ENCODE measurements around the gene CSTF2T.
"Not testable (repeated sequence)": the region's sequence is repeated elsewhere in the genome, so short reads cannot be mapped to it uniquely, and the experiment has no call there.

The CSTF2T gene

DNA sequence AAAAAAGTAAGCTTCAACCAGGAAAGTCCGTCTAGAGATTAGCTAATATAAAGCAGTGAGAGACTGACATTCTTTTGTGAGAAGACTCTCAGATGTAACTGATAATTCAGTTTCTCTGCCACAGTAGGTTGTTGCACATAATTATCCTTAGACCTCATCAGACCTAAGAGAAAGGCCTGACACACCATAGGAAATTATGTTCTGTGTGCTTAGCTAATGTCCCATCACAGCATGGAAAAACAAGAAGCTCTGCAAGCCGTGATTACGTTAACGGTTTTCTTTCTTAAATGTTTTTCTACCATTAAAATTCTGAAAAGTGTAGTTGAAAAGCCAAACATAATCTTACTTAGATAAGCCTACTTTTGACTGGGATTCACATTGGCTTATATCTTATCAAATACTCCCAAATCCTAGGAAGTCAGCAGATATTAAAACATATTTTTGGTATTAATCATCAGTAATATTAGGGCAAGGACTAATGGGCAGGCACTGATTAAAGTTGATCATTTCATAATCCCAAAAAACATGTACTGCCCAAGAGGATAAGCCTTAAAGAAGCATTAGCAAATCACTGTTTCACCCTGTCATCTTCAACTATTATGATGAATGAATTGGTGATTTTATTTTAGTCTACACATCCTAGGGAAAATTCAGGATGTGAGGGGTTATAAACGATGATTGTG lies 5.2 kb downstream of the CSTF2T start:
- no peak for DNase-seq

DNA sequence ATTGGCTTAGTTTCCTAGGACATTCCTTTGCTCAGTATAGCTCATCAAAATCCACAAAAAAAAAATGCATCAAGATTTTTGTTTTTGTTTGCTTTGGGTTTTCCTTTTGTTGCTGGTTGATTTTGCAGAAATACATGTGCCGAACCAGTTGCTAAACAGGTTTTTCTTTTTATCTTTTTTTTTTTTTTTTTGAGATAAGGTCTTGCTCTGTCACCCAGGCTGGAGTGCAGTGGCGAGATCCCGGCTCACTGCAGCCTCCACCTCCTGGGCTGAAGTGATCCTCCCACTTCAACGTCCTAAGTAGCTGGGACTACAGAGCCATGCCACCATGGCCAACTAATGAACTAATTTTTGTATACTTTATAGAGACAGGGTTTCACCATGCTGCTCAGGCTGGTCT lies 8.3 kb downstream of the CSTF2T start:
- DNase-seq = no peak

DNA sequence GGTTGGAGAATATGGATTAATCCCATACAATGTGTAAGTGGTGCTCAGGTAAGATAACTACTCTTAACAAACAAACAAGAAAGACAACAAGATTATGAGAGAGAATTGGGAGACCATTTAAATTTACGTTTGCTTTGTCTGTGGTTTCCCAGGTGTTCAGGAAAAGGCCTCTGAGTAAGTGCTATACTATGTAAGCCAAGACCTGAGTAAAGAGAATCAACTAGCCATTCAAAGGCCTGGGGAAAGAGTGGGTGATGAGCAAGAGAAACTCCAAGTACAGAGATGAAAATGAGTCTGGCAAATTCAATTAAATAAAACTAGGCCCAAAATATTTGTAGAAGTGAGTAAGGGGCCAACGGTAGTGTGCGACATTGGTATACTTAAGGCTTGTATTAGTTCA lies 9.9 kb downstream of the CSTF2T start:
- no peak for DNase-seq

DNA sequence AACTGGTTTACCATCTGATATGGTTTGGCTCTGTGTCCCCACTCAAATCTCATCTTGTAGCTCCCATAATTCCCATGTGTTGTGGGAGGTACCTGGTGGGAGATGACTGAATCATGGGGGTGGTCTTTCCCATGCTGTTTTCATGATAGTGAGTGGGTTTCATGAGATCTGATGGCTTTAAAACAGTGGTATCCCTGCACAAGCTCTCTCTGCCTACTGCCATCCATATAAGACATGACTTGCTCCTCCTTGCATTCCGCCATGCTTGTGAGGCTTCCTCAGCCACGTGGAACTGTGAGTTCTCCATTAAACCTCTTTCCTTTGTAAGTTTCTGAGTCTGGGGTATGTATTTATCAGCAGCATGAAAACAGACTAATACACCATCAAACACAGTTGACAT lies 10.6 kb downstream of the CSTF2T start:
- DNase-seq = not testable (repeated sequence)

DNA sequence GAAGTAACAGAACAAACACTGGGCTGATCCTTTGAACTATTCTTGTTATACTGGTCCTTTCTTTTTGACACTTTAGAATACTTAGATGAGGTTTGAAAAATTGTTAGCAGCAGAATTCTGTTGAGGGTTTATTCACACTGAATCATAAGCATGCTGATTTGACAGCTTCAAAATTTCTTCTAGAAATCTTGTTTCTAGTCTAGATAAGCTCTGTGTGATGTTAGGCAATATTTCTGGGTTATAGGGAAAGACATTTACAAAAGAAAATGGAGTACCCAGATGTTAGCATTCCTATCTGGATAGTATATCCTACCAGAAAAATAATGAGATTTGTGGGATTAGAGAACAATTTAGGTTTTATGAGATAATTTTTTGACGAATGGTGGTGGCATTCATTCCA lies 12.1 kb downstream of the CSTF2T start:
- DNase-seq = no peak

DNA sequence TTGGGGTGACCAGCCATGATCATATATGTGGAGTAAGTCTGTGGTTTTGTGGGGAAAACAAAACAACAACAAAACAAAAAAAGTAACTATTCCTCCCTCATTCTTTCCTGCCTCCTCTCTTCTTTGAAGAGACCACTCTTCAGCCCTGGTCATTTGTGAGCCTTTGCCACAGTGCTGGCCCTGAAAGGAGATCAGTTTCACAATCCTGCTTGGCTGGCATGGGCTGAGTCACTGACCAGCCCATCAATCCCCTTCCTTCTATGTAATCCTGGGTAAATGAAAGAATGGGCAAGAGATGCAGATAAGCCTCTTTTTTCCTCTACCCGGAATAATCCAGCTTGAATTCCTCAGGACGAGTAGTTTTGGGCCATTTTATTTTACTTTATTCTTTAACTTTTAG lies 13.6 kb downstream of the CSTF2T start:
- DNase-seq = no peak

DNA sequence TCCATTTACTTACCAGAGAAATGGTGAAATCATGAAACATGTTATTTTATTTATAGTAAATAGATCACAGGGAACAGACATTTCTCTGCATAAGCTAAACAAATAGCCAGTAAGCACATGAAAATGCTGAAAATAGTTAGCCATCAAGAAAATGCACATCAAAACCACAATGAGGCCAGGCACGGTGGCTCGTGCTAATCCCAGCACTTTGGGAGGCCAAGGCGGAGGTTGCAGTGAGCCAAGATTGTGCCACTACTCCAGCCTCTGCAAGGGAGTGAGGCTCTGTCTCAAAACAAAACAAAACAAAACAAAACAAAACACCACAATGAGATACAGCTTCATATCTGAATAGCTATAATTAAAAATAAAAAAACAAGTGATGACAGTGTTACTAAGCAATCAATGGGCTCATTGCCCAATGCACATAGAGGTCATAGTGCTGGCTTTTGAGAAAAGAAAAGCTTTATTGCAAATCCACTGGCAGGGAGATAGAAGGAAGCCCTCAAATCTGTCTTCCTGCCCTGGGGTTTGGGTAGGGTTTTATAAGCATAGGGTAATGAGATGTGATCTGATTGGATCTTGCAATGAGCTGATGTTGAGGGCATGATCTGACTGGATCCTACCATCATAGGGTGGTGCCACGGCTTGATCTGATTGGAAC lies 16.2 kb downstream of the CSTF2T start:
- no peak for DNase-seq

DNA sequence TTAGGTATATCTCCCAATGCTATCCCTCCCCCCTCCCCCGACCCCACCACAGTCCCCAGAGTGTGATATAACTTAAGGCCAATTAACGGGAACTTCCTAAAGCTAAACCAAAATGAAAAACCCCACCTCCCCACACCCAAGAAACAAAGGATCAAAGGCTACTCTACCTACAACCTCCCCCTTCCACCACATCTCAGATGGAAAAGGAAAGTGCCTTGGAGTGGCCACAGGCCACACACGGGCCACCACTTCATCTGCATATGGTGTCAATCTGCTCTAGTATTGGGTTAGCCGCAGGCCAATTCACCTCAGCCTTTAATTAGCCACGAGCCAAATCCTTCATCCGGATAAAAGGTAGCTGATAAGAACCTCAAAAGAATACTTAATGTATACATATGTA lies 19.6 kb downstream of the CSTF2T start:
- DNase-seq = no peak

DNA sequence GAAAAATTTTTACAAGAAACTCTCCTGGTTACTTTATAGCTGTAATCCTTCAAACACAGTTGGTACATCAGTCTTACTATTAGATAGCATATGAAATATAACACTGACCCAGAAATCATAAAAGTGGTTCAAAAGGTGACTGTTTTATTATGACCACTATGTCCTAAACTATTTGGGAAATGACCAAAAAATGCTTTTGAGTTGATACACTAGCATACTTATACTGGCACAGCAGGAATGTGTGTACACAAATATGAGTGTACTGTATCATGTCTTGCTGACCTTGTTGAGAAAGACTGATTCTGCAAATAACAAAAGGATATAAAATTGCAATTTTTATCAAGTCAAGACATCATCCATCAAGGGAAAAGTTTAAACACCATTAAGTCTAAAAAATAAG lies 24.3 kb downstream of the CSTF2T start:
- no peak for DNase-seq

DNA sequence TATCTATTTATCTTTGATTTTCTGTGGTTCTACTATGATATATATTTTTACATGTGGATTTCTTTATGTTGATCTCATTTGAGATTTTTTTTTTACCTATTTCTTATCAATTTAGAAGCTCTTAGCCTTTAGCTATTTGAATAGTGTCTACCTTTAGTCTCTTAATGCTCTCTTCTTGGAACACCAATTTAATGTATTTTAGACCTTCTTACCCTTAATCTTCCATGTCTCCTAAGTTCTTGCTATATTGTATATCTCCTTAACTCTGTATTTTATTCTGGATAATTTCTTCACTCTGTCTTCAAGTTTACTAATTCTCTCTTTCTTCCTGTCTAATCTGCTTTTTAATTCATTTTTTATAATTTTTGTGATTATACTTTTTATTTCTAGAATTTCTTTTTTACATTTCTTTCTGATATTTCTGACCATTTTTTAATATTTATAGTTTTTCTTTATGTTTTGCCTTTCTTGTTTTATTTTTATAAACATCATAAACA lies 27.3 kb downstream of the CSTF2T start:
- DNase-seq = no peak

DNA sequence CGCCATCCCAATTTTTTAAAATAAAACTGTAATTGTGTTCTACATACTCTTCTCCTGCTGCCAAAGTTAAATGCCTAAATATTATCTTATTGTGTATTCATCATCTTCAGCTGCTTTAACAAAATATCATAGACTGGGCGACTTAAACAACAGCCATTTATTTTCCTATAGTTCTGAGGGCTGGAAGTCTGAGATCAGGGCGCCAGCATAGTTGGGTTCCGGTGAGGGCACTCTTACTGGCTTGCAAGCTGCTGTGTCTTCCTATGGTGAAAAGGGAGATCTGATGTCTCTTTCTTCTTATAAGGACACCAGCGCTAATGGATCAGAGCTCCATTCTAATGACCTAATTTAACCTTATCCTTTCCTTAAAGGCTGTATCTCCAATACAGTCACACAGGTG lies 30.4 kb downstream of the CSTF2T start:
- no peak for DNase-seq

DNA sequence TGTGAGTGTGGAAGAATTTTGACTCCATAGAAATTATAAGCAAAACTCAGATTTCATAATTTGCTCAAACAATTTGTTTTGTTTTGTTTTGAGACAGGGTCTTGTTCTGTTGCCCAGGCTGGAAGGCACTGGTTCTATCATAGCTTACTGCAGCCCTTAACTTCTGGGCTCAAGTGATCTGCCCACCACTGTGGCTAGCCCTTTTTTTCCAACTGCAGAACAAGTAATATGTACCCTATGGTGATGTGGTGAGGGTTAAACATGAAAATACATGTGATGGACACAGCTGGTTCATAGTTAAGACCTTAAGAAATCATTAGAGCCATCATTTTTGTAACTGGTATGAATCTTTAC lies 31.1 kb downstream of the CSTF2T start:
- DNase-seq = no peak

DNA sequence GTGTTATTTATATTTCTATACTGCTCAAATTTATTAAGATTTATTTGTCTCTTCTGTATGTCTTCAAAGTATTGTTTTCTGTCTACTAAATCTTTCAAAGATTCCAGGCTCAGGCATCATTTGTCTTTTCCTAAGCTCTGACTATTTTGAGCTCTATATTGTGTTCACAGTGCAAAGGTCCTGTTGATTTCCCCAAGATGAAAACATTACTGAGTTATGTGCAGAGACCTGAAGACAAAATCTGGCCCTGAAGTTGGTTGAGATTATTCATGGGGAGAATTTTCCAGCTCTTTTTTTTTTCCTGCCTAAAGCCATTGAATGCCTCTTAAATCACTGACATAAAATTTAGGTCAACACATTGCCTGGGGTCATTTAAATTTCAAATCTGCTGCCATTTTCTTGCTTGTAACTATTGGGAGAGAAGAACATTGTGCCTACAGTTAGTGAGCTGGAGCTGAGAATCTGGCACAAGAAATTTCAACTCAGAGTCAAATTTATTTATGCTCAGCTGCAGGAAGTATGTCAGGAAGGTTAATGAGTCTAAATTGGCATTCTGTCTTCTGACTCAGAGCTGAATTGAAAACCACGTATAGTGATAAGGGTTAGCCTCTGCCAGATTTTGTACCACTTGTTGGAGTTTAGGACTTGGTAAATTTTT lies 31.6 kb downstream of the CSTF2T start:
- DNase-seq = no peak

DNA sequence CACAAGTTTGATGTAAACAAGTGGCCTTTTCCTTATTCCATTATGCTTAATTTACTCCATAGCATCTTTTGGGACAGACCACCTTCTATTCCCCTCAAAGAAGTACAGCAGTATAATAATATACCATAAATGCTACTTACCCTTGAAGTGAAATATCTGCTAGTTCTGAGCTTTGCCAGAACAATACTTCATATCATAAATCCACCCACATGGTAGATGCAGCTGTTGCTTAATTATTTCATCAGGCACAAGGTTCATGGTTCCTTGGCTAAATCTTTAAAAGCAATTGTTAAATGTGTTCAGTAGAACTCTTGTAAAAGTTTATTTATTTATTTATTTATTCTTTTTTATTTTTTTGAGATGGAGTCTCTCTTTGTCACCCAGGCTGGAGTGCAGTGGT lies 32.9 kb downstream of the CSTF2T start:
- DNase-seq = no peak

DNA sequence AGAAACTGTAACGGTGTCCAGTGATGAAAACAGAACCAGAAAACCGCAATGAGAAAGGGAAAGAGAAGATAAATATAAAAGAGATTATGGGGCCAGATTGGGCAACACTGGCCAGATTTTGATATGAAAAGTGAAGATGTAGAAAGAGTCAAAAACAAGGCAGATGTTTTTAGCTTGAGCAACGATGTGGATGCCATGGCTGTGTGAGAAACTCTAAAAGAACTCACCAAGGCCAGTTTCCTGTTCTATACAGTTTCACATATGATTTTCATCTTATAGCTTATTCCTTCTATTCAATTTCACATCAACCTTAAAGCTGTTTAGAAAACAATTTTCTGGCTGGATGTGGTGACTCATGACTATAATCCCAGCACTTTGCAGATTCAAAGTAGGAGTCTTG lies 36.3 kb downstream of the CSTF2T start:
- no peak for DNase-seq

DNA sequence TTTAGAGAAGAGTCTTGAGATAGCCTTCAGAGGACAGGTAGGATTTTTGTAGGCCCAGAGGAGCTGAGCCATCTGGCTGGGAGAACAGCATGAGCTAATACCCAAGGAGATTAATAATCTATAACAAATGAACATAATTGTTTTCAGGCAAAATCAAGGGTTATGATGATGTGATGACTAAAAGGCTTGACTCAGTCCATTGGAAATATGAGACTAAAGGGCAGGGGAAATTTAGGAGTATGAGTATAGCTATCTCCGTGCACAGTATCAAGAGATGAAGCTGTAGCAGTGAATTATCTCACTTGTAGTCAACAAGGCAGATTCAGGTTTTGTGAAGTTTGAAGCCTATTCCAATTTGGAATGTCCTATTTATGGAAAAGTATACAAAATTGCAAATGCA lies 40.1 kb downstream of the CSTF2T start:
- DNase-seq = no peak

DNA sequence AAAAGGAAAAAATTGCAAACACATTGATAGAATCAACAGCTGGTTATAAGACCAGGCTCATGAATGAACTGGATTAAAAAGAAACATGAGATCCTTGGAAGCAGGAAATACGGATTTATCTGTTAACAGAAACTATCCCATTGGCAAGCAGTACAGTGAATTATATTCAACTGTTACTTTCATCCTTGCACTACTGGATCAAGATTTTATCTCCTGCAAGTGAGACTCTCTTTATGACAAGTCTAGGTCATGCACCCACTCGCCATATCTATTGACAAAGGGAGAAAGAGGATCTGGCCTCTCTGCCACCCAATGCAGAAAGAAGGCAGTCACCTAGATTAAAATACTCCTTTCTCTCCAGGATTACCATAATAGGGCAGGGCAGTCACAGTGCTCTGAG lies 41.4 kb downstream of the CSTF2T start:
- no peak for DNase-seq

DNA sequence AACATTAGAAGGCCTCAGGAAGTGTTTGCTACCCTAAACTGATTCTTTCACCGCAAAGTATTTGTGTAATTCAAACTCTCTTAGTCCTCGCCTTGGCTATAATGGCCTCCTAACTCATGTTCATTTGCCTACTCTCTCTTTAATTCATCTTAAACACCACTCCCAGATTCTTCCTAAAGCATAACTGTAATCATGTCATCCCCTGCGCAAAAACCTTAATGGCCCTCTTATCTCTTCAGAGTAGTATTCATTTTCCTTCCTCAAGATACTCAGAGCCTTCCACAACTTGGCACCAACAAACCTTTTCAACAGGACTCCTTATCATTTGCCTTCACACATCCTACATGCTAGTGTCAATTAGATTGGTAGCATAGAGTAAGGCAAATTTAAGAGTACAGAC lies 42.9 kb downstream of the CSTF2T start:
- DNase-seq = no peak

DNA sequence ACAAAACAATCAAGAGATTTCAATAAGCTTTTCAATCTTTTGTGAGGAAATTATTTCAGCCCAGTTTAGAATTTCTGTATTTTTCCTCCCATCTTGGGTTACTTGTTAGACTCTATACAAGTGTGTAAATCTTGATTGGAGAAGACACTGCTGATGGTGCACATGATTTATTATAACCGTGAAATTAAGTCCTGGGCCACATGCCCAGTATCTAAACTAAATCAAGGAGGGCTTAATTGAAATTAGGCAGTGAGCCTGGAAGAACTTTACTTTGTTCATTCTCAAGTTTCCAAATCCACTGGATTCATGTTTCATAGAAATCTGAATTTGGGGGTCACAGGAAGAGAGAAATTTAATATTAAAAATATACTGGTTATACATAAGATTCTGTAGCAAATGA lies 44.5 kb downstream of the CSTF2T start:
- DNase-seq = no peak

DNA sequence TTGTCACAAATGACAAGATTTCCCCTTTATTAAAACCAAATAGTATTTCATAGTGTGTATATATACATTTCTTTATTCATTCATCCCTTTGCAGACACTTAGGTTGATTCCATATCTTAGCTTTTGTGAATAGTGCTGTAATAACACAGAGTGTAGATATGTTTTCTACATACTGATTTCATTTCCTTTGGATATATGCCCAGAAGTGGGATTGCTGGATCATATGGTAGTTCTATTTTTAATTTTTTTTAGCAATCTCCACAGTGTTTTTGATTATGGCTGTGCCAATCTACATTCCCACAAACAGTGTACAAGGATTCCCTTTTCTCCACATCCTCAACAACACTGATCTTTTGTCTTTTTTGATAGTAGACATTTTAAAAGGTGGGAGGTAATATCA lies 46.4 kb downstream of the CSTF2T start:
- DNase-seq = no peak

DNA sequence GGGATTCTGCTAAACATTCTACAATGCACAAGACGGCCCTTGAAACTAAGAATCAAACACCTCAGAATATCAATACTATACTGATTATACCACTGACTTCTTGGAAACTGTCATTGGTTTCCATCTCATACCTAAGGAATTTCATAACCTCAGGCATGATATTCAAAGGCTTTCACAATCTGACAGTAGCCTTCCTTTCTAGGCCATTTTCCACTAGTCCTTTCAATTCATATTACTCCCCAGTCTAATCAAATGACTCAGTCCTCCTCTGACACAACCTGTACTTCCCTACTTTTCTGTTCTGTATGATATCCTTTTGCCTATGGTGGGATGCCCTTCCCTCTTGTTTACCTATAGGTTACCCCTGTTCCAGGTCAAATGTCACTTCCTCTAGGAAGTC lies 48.3 kb downstream of the CSTF2T start:
- DNase-seq = no peak

DNA sequence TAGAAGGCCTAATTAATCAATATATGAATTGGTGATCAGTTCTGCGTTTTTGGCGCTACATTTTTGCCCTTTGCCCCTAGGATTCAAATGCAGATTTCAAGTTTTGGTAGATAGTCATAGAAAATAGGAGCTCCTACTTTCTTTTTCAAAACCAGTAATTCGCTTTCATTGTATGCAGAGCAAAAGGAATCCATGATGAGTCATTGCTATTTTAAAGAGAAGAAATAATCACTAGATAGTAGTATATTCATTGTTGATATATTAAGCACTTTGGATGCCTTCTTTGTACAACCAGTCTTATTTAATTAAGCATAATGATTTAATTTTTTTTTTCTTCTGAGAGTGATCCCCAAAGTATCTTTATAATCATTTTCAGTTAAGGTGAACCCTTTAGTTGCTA lies 50.3 kb downstream of the CSTF2T start:
- no peak for DNase-seq
